AG10803 (cell line): ENCODE data around the gene ABCA3.

Source experiments
- DNase-seq: peaks from one replicate; pipeline ENCODE4 v3.0.0; 2010; ENCODE audit warnings: low read depth
- H3K4me3 ChIP-seq: 2 replicates; pipeline ENCODE4 v1.5.1; 2011; ENCODE audit warnings: mild to moderate bottlenecking, low read length, control low read depth
- CTCF ChIP-seq: conservative IDR thresholded peaks from 2 replicates; pipeline ENCODE4 v1.5.1; 2011; ENCODE audit warnings: mild to moderate bottlenecking, low read length, control low read depth, inconsistent platforms

Gene ABCA3

GRCh38 chr16:2308089-2308962 is 32.2 kb downstream of the ABCA3 start:
- H3K4me3 ChIP-seq: no peak overlapping the region
- no peak for DNase-seq
- no peak for TF ChIP-seq CTCF

GRCh38 chr16:2299915-2300192 is 40.7 kb downstream of the ABCA3 start:
- TF ChIP-seq CTCF: no peak
- no peak overlapping the region for H3K4me3 ChIP-seq
- DNase-seq: no peak

GRCh38 chr16:2299121-2299914 is 41.2 kb downstream of the ABCA3 start:
- H3K4me3 ChIP-seq: no peak overlapping the region
- no peak for DNase-seq
- no peak for TF ChIP-seq CTCF

- TF ChIP-seq CTCF: no peak
- no peak for DNase-seq
- no peak overlapping the region for H3K4me3 ChIP-seq
Observed at GRCh38 chr16:2298621-2299020, 41.9 kb downstream of the ABCA3 start.

- H3K4me3 ChIP-seq: no peak overlapping the region
- no peak for TF ChIP-seq CTCF
- no peak for DNase-seq
Observed at GRCh38 chr16:2297506-2297860, 43.0 kb downstream of the ABCA3 start.

GRCh38 chr16:2296661-2297505 is 43.6 kb downstream of the ABCA3 start:
- DNase-seq: peak; percentile 24

More at GRCh38 chr16:2296661-2297505, 43.6 kb downstream of the ABCA3 start:
- no peak overlapping the region for H3K4me3 ChIP-seq
- peak; percentile 54 for TF ChIP-seq CTCF
